ENCODE data around the gene DSG3.
"Not testable (repeated sequence)": the region's sequence is repeated elsewhere in the genome, so short reads cannot be mapped to it uniquely, and the experiment has no call there.

The DSG3 gene

GRCh38 chr18:31504455-31505147 lies 57.1 kb downstream of the DSG3 start:
- WGBS, 2 experiments (ENCODE audit: insufficient coverage in 2 of 2), result 90 to 96% methylated on average over 7 to 8 of the region's 10 CpGs

GRCh38 chr18:31505156-31505555 lies 57.6 kb downstream of the DSG3 start:
- 91 to 97% methylated on average over 2 to 5 of the region's 6 CpGs for WGBS, 2 experiments (ENCODE audit: insufficient coverage in 2 of 2)
- no peak overlapping the region for H3K27ac ChIP-seq (ENCODE audit: low read depth, low read length, severe bottlenecking)
- H3K9me3 ChIP-seq (ENCODE audit: control insufficient read depth, low read length), result no peaks in the 10 kb centered on the region
- peaks cover 6% of the 10 kb centered on the region for H3K4me1 ChIP-seq (ENCODE audit: control insufficient read depth, insufficient read depth, low read length, poor library complexity, severe bottlenecking)
- H3K36me3 ChIP-seq (ENCODE audit: control insufficient read depth, insufficient read depth, low read length), result peaks cover 5% of the 10 kb centered on the region
- H3K4me3 ChIP-seq (ENCODE audit: extremely low read depth, insufficient read depth, low read length, poor library complexity, severe bottlenecking), result no peak overlapping the region

More at GRCh38 chr18:31504455-31505147, 57.1 kb downstream of the DSG3 start:
- Histone ChIP-seq H3K36me3 (ENCODE audit: control insufficient read depth, insufficient read depth, low read length) (peaks cover 5% of the 10 kb centered on the region), H3K4me3 (ENCODE audit: extremely low read depth, insufficient read depth, low read length, poor library complexity, severe bottlenecking) (no peak overlapping the region), H3K9me3 (ENCODE audit: control insufficient read depth, low read length) (no peaks in the 10 kb centered on the region), H3K27ac (ENCODE audit: low read depth, low read length, severe bottlenecking) (no peak overlapping the region), H3K4me1 (ENCODE audit: control insufficient read depth, insufficient read depth, low read length, poor library complexity, severe bottlenecking) (peaks cover 10% of the 10 kb centered on the region)

DNA sequence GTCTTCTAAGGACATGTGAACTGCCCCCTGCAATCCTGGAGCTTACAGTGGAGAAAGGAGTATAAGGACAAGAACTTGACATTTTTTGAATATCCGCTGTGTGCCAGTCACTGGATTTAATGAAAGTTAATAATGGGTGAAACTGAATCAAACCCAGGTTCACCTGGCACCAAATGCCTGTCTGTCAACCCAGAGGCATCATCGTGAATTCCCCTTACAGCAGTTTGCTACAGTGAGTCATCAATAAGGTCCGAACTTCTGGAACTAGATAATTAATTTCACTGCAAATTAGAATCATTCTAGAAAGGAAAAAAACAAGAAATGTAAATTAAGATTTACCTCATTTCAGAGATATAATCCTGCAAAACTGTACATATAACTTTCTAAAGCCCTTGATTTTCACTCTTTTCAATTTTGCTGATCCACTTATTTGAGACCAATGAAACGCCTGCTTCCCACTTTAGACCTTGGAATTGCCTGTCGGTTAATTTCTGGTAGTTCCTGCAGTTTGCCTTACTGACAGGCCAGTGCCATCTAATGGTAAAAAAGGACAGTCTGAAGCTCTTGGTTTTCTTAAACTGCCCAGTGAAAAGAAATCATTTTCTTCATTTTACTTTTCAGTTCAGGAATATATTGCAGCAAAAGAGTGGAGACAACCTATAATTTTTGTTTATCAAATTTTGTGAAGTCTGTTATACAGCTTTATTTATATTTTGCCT lies 58.6 kb downstream of the DSG3 start:
- Histone ChIP-seq H3K4me3 (ENCODE audit: extremely low read depth, insufficient read depth, low read length, poor library complexity, severe bottlenecking) (no peak overlapping the region), H3K27ac (ENCODE audit: low read depth, low read length, severe bottlenecking) (no peak overlapping the region), H3K4me1 (ENCODE audit: control insufficient read depth, insufficient read depth, low read length, poor library complexity, severe bottlenecking) (peaks cover 13% of the 10 kb centered on the region), H3K9me3 (ENCODE audit: control insufficient read depth, low read length) (no peaks in the 10 kb centered on the region), H3K36me3 (ENCODE audit: control insufficient read depth, insufficient read depth, low read length) (peaks cover 5% of the 10 kb centered on the region)
- WGBS, 2 experiments (ENCODE audit: insufficient coverage in 2 of 2), result 81 to 92% methylated on average over 2 to 3 of the region's 5 CpGs

DNA sequence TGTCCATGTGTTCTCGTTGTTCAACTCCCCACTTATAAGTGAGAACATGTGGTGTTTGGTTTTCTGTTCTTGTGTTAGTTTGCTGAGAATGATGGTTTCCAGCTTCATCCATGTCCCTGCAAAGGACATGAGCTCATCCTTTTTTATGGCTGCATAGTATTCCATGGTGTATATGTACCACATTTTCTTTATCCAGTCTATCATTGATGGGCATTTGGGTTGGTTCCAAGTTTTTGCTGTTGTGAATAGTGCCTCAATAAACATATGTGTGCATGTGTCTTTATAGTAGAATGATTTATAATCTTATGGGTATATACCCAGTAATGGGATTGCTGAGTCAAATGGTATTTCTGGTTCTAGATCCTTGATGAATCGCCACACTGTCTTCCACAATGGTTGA lies 59.6 kb downstream of the DSG3 start:
- H3K36me3 ChIP-seq (ENCODE audit: control insufficient read depth, insufficient read depth, low read length); H3K4me3 ChIP-seq (ENCODE audit: extremely low read depth, insufficient read depth, low read length, poor library complexity, severe bottlenecking); H3K9me3 ChIP-seq (ENCODE audit: control insufficient read depth, low read length); H3K27ac ChIP-seq (ENCODE audit: low read depth, low read length, severe bottlenecking): not testable (repeated sequence)
- WGBS, 2 experiments (ENCODE audit: insufficient coverage in 2 of 2), result no CpG with 5 or more reads among the region's 2 CpGs
- peaks cover 19% of the 10 kb centered on the region for H3K4me1 ChIP-seq (ENCODE audit: control insufficient read depth, insufficient read depth, low read length, poor library complexity, severe bottlenecking)

- no peak overlapping the region for H3K27ac ChIP-seq (ENCODE audit: low read depth, low read length, severe bottlenecking)
- no peaks in the 10 kb centered on the region for H3K9me3 ChIP-seq (ENCODE audit: control insufficient read depth, low read length)
- no peak overlapping the region for H3K4me3 ChIP-seq (ENCODE audit: extremely low read depth, insufficient read depth, low read length, poor library complexity, severe bottlenecking)
- H3K4me1 ChIP-seq (ENCODE audit: control insufficient read depth, insufficient read depth, low read length, poor library complexity, severe bottlenecking), result peaks cover 34% of the 10 kb centered on the region
- WGBS, 2 experiments (ENCODE audit: insufficient coverage in 2 of 2), result 100% methylated on average over 1 of the region's 1 CpG; no CpG with 5 or more reads in 1 of the 2 experiments
- peaks cover under 1% of the 10 kb centered on the region for H3K36me3 ChIP-seq (ENCODE audit: control insufficient read depth, insufficient read depth, low read length)
Observed at GRCh38 chr18:31508781-31509180, 61.2 kb downstream of the DSG3 start.

GRCh38 chr18:31509571-31509970 lies 62.0 kb downstream of the DSG3 start:
- WGBS, 2 experiments (ENCODE audit: insufficient coverage in 2 of 2), result 100% methylated on average over 1 to 2 of the region's 3 CpGs

GRCh38 chr18:31510319-31510718 lies 62.8 kb downstream of the DSG3 start:
- peaks cover 42% of the 10 kb centered on the region for H3K4me1 ChIP-seq (ENCODE audit: control insufficient read depth, insufficient read depth, low read length, poor library complexity, severe bottlenecking)
- H3K4me3 ChIP-seq (ENCODE audit: extremely low read depth, insufficient read depth, low read length, poor library complexity, severe bottlenecking), result no peak overlapping the region
- no peaks in the 10 kb centered on the region for H3K9me3 ChIP-seq (ENCODE audit: control insufficient read depth, low read length)
- peak overlapping the region; percentile 43 for H3K27ac ChIP-seq (ENCODE audit: low read depth, low read length, severe bottlenecking)
- no peaks in the 10 kb centered on the region for H3K36me3 ChIP-seq (ENCODE audit: control insufficient read depth, insufficient read depth, low read length)

More at GRCh38 chr18:31509571-31509970, 62.0 kb downstream of the DSG3 start:
- Histone ChIP-seq H3K36me3 (ENCODE audit: control insufficient read depth, insufficient read depth, low read length) (no peaks in the 10 kb centered on the region), H3K4me1 (ENCODE audit: control insufficient read depth, insufficient read depth, low read length, poor library complexity, severe bottlenecking) (peaks cover 42% of the 10 kb centered on the region), H3K9me3 (ENCODE audit: control insufficient read depth, low read length) (no peaks in the 10 kb centered on the region), H3K27ac (ENCODE audit: low read depth, low read length, severe bottlenecking) (no peak overlapping the region), H3K4me3 (ENCODE audit: extremely low read depth, insufficient read depth, low read length, poor library complexity, severe bottlenecking) (no peak overlapping the region)

GRCh38 chr18:31511098-31511497 lies 63.6 kb downstream of the DSG3 start:
- 70% methylated on average over 3 of the region's 6 CpGs; no CpG with 5 or more reads in 1 of the 2 experiments for WGBS, 2 experiments (ENCODE audit: insufficient coverage in 2 of 2)
- Histone ChIP-seq H3K9me3 (ENCODE audit: control insufficient read depth, low read length) (no peaks in the 10 kb centered on the region), H3K36me3 (ENCODE audit: control insufficient read depth, insufficient read depth, low read length) (no peaks in the 10 kb centered on the region), H3K4me3 (ENCODE audit: extremely low read depth, insufficient read depth, low read length, poor library complexity, severe bottlenecking) (no peak overlapping the region), H3K4me1 (ENCODE audit: control insufficient read depth, insufficient read depth, low read length, poor library complexity, severe bottlenecking) (peaks cover 42% of the 10 kb centered on the region), H3K27ac (ENCODE audit: low read depth, low read length, severe bottlenecking) (peak overlapping the region; percentile 43)

GRCh38 chr18:31512203-31512764 lies 64.7 kb downstream of the DSG3 start:
- H3K4me3 ChIP-seq (ENCODE audit: extremely low read depth, insufficient read depth, low read length, poor library complexity, severe bottlenecking), result no peak overlapping the region
- 69 to 84% methylated on average over 5 to 6 of the region's 6 CpGs for WGBS, 2 experiments (ENCODE audit: insufficient coverage in 2 of 2)
- H3K9me3 ChIP-seq (ENCODE audit: control insufficient read depth, low read length), result no peaks in the 10 kb centered on the region
- peaks cover 42% of the 10 kb centered on the region for H3K4me1 ChIP-seq (ENCODE audit: control insufficient read depth, insufficient read depth, low read length, poor library complexity, severe bottlenecking)
- H3K27ac ChIP-seq (ENCODE audit: low read depth, low read length, severe bottlenecking), result peak overlapping the region; percentile 91
- no peaks in the 10 kb centered on the region for H3K36me3 ChIP-seq (ENCODE audit: control insufficient read depth, insufficient read depth, low read length)

- Histone ChIP-seq H3K27ac (ENCODE audit: low read depth, low read length, severe bottlenecking) (peak overlapping the region; percentile 91), H3K4me1 (ENCODE audit: control insufficient read depth, insufficient read depth, low read length, poor library complexity, severe bottlenecking) (peaks cover 42% of the 10 kb centered on the region), H3K36me3 (ENCODE audit: control insufficient read depth, insufficient read depth, low read length) (no peaks in the 10 kb centered on the region), H3K9me3 (ENCODE audit: control insufficient read depth, low read length) (no peaks in the 10 kb centered on the region), H3K4me3 (ENCODE audit: extremely low read depth, insufficient read depth, low read length, poor library complexity, severe bottlenecking) (no peak overlapping the region)
- 0 to 41% methylated on average over 1 to 4 of the region's 4 CpGs for WGBS, 2 experiments (ENCODE audit: insufficient coverage in 2 of 2)
Observed at GRCh38 chr18:31513189-31513935, 65.8 kb downstream of the DSG3 start.

Measured in mesodermal cell (in vitro differentiated cells).